ENCODE data around the gene GABARAPL2.
"Not testable (repeated sequence)": the region's sequence is repeated elsewhere in the genome, so short reads cannot be mapped to it uniquely, and the experiment has no call there.

Gene GABARAPL2, protein sequence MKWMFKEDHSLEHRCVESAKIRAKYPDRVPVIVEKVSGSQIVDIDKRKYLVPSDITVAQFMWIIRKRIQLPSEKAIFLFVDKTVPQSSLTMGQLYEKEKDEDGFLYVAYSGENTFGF

DNA sequence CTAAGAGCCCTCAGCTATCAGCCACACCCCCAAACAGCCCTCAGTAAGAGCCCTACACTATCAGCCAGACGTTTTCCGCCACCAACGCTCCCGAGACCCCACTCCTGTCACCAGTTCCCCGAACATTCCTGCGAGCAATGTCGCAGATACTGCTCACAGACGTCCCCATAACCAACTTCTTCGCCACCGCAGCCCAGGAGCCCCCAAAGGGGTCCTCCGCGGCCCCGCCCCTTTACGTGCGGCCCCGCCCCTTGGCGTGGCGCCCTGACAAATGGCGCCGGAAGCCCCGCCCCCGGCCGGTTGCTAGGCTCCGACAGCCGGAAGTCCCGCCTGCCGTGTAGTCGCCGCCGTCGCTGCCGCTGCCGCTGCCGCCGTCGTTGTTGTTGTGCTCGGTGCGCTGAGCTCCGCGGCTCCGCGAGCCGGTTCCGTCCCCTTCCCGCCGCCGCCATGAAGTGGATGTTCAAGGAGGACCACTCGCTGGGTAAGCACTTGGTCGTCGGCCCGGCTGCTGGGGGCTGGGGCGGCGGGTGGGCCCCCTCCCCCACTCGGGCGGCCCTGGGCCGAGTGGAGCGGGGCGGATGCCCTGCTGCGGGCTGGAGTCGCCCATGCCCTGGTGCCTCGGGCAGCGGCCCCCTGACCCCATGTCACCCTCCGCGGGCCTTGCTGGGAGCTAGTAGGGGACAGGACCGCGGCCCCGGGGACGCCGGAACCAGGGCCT is at the start of gene GABARAPL2:
GABARAPL2 (plus strand) TSS at position 340 of the 718 bp plus-strand sequence; CDS start at position 448, 108 bp downstream.
- peak; percentile 19 for DNase-seq

DNA sequence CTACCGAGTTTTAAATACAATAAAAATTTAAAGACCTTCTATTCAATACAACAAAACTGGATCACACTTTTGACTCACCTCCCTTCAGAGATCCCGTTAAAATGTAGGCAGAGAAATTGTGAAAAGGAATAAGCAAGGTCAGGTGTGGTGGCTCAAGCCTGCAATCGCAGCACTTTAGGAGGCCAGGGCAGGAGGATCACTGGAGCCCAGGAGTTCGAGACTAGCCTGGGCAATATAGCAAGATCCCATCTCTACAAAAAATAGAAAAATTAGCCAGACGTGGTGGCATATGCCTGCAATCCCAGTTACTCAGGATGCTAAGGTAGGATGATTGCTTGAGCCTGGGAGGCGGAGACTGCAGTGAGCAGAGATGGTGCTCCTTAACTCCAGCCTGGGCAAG is 47.0 kb upstream of the GABARAPL2 start:
- DNase-seq: no peak

DNA sequence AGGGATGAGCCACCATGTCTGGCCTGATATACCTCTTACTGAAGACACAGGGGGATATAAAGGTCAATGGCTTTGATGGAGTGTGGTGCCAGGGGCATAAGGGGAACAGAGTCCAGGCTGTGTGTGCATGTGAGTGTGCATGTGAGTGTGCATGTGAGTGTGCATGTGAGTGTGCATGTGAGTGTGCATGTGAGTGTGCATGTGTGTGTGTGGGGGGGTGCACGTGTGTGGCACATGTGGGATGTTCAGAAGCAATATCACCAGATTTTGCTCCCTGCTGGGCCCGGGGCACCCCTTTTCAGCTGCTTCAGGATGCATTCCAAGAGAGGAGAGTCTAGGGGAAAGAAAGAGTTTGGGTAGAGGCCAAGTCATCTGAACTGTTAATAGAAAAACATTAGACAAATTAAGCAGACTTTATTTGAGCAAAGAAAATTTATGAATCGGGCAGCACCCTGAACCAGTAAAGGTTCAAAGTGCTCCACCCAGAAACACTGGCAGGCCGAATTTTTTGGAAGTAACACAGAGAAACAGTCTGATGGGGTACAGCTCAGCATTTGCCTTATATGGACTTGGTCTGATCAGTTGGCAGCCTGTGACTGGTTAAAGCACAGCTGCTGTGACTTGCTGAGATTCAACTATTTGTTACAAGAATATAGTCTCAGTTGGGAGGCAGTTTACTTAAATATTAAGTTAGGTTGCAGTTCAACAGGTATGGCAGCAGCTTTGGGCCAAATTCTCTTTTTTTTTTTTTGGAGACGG is 40.0 kb upstream of the GABARAPL2 start:
- no peak for DNase-seq

DNA sequence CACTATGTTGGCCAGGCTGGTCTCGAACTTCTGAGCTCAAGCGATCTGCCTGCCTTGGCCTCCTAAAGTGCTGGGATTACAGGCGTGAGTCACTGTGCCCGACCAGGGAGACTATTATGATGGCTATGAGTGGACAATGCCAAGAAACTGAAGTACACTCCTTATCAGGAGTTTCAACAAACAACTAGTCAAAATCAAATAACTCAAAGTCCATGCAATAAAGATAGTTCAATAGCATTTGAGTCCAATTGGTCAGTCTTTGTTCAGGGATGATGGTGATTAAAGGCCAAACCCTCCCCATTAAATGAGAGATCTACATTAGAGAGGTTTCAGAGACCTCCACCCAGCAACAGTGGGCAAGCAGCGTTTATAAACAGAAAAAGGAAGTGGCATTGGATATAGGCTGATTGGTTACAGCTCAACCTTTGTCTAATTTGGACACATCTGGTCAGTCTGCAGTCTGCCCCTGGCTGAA is 38.3 kb upstream of the GABARAPL2 start:
- DNase-seq: no peak

DNA sequence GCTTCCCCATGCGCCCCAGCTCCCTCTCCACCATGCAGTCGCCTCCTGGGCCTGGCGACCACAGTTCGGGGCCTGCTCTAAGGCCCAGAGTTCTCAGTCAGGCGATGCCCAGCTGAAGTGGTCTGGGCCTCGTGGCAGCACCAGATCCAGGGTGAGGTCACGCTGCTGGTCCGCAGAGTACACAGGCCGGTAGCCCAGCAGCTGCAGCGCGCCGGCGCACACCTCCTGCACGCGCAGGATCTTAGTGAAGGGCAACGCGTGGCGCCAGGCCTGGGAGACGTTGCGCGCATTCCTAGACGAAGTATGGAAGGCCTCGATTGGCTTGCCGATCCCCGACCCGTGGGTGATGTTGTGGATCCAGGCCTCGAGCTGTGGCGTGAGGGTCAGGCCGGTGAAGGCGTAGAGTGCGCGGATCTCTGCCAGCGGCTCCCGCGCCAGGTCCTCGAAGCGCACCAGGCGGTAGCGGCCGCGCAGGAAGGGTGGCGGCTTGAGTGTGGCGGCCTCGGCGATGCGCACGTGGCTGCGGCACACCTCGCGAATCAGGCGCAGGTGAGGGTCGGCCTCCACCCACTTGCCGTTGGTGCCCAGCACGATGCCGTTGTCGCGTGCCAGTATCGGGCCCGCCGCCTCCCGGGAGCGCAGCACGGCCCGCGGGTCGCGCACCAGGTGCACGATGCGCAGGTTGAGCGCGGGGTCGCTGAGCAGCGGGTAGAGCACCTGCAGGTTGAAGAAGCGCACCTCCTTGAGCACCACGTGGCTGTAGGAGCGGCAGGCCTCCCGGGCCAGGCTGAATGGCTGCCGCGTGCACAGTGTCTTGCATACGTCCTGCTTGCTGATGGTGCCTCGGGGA is 36.9 kb upstream of the GABARAPL2 start:
- no peak for DNase-seq

DNA sequence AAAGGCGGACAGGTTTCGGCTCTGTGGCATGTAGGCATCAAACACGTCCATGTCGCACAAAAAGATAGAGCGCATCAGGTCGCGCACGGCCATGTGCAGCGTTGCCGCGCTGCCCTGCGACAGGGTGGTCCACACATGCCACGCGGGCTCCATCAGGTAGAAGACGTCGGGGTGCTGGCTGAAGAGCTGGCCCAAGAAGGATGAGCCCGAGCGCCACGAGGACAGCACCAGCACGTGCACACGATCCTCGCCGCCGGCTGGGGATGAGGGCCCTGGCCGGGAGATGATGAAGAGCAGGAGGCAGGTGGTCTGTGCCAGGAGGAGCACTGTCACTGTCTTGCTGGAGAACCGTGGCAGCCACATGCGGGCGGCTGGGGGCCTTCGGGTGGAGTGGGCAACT is 36.2 kb upstream of the GABARAPL2 start:
- DNase-seq: no peak

DNA sequence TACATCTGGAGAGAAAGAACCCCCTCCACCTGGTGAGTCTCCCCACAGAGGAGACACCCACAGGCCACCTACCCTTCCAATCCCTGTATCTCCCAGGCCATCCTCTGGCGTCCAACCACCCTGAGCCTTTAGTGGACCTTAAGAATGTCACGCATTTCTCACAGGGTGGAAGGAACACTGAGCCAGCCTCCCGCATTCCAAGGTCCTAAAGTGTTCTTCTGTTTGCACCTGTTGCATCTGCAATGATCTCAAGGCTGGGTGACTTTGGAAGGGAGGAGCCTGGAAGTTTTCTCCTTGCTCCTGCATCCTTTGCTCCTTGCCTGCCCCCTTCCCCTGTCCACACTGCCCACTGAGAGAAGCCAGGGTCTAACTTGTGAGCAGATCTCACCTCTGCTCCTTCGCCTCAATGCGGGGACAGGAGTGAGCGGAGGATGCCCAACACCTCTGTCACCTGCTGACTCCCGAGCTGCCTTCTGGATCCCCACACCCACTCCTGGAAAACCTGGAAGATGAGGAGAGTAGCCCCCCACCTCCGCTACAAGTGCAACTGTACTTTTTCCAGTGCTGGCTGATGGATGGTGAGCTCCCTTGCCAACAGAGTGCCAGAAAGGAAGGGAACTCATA is 33.9 kb upstream of the GABARAPL2 start:
- no peak for DNase-seq

DNA sequence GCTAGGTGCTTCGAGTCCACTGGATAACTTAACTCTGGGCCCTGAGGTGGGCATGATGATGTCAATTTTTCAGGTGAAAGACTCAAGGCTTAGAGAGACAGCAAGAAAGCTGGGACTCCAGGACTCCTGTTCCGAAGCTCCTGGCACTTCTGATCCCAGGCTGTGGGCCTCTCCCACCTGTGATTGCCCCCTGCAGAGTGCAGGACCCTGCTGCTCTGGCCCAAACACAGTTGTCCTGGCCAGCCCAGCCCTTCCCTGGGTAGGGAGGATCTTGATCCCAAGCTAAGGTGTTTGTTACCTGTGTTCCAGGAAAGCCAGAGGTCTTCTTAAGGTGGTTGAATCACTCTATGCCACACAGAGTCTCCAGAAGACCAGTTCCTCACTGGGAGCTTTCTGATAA is 33.4 kb upstream of the GABARAPL2 start:
- DNase-seq: no peak

DNA sequence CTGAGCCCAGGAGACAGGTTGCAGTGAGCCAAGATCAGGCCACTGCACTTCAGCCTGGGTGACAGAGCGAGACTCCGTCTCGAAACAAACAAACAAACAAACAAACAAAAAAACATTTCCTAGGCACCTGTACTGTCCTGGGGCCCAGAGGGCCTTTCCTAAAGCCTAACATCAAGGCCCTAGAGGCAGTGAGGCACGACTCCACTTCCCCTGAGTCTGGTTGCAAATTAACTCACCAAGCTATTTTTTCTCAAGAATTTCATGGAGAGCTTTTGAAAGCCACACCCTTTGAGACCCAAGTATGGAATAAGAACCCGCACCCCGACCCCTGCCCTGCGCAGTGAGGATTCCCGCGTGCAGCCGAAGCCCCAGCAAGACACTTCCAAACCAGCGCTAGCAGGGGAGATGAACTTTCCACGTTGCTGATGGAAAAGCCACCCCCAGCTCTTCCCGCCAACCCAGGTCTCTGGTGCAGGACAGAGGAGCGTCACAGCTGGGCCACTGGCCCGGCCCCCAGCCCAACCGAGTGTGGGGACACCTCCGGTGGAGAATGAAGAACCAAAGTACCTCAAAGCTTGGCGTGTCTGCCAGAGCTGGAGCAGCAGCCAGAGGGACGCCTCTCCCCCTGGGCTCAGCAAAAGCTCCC is 31.5 kb upstream of the GABARAPL2 start:
- no peak for DNase-seq

DNA sequence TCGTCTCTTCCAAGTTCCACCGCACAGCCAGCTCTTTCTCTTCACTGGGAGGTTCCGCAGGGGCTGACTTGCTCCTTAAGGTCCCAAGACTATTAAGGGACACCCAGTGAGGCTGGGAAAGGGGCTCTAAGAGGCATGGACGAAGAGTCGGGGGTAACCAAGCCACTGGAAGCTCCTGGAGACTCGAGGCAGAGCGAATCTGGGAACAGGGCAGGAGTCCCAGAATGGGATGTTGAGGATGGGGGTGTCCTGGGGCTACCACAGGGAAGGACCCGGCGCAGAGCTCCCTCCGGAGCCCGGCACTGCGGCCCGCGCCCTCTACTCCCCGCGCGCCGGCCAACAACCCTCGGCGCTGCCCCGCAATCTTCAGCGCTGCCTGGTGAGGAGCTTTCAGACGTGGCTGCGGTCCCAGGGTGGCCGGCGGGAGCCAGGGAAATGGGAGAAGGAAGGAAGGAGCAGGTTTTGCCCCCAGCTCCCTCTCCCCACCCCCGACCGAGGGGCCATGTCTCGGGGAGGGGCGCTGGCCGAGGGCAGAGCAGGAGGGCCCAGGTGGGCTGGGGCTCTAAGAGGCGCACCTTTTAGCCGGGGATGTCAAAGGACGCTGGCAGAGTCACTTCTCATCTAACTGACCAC is 30.9 kb upstream of the GABARAPL2 start:
- no peak for DNase-seq

DNA sequence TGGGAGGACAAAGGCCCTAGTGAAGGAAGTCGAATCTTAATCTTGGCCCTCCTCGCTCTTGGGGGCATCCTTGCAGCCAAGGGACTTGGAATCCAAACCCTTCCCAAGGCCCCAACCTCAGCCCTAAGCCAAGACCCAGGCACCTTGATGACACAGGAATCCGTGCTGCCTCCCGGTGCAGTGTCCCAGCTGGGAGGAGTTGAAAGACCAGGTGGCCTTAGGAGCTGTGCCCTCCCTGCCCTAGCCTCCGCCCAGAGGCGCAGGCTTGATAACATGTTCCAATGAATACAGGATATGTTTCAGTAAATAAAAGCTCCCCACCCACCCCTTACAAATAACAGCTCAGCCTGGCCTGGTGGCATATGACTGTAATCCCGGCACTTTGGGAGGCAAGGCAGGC is 30.3 kb upstream of the GABARAPL2 start, which contains the start of gene CHST5:
CHST5 (minus strand) TSS at position 208 of the 400 bp plus-strand sequence. CDS start 5,724 bp downstream, outside the sequence.
- DNase-seq: no peak

DNA sequence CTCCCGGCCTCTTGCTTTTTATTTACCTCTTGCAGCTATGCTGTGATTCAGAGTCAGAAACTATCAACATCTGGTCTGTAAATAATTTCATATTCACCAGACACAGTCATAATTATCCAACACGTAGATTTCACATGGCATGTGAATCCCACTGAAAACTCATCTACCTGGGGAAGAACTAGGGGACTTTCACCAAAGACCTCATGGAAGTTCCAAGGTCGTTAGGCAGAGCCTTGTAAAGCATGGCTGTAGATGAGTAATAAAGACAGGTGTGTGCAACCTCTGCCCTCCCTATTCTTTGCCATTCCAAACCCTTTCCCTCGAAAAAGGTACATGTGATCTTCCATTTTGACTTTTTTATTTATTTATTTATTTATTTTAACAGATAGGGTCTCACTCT is 28.4 kb upstream of the GABARAPL2 start:
- DNase-seq: no peak

DNA sequence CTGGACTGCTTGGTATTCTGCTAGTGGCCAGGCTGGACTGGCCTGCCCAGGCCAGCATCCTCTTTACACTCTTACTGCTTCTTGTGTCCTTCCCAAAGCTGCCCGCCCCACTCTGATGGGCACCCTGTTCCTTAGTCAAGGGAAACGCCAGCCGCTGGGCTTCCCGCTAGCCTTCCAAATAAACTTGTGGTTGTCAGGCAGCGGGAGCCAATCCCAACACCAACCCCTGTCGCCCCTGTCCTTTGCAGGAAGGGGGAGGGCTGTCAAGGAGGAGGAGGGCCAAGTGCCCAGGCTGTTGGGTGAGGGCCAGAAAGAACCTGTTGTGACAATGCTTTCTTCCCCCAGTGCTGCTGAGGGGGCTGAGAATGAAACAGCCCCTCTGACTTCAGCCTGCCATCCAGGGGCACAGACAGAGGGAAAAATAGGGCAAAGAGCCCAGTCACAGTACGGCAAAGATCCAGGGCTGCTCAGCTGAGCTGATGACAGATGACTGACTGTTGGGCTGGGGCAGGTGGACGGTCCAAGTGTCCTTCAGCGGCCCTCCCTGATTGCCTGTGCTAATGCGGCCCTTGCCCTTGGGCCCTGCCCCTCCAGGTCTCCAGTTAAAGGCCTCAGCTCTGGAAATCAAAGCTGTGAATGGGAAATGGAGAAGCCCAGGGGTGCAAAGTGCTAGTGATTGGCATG is 27.2 kb upstream of the GABARAPL2 start:
- DNase-seq: not testable (repeated sequence)

DNA sequence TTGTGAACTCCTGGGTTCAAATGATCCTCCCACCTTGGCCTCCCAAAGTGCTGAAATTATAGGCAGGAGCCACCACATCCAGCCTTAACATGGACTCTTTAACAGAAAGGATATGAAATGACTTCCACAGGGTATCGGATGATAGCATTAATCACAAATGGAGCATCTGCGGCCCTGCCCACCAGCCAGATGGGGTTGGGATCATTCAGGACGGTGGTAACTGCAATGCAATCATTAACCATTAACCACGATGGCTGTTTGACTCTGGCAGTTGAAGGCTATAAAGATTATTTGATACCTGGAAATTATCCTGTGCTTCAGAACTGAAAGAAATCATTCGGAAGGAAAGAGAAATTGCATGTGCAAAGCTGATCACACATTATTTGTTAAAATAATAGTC is 24.9 kb upstream of the GABARAPL2 start:
- no peak for DNase-seq

DNA sequence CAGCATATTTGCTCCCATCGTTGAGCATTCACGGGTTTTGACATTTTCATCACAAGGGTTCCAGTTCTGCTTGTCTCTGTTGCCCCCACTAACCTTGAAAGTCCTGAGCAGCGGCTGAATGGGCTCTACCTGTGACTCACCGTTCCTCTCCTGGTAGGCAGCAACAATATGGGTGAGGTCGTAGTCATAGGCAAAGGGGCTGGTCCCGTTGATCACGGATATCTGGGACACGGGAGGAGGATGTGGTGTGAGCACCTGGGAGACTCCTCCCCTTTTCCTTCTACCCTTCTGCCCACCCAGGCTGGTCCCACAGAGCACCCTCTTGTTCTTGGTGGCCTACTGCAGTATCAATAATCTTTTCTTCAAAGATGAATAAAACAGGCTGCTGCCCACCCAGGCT is 23.7 kb upstream of the GABARAPL2 start:
- not testable (repeated sequence) for DNase-seq

DNA sequence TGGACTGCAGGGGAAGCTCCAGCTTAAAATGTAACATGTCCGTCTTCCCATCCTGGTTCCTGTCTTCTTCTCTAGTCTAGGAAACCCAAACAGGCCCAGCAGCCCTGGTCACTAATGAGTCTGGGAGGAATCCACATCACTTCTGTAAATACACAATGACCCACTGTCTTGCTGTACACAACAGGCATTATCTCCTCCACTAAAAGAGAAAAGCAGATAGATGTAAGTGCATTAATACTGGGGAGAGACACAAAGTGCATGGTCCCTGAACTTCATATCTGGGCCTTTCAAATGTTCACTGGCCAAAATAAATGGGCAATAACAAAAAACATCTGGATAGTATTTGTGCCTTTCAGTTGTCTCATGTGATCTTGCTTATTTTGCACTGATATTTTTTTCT is 20.3 kb upstream of the GABARAPL2 start:
- DNase-seq: not testable (repeated sequence)

DNA sequence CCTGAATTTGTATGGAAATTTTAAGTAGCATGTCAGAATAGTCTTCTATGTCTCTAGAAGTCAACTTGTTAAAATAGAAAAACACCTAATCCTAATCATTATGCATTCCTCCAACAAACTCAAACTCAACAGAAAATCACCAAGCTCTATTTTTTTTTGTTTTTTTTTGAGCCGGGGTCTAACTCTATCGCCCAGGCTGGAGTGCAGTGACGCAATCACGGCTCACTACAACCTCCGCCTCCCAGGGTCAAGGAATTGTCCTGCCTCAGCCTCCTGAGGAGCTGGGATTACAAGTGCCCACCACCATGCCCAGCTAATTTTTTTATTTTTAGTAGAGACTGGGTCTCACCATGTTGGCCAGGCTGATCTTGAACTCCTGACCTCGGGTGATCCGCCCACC is 19.9 kb upstream of the GABARAPL2 start:
- DNase-seq: no peak

DNA sequence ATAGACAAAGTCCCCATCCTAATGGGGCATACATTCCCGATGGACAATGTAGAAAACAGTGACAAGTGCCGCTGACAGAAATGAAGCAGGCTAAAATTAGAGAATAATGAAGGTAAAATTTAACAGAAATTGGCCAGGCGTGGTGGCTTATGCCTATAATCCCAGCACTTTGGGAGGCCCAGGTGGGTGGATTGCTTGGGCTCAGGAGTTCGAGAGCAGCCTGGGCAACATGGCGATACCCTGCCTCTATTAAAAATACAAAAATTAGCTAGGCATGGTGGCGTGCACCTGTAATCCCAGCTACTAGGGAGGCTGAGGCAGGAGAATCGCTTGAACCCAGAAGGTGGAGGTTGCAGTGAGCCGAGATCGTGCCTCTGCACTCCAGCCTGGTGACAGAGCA is 17.7 kb upstream of the GABARAPL2 start:
- not testable (repeated sequence) for DNase-seq

DNA sequence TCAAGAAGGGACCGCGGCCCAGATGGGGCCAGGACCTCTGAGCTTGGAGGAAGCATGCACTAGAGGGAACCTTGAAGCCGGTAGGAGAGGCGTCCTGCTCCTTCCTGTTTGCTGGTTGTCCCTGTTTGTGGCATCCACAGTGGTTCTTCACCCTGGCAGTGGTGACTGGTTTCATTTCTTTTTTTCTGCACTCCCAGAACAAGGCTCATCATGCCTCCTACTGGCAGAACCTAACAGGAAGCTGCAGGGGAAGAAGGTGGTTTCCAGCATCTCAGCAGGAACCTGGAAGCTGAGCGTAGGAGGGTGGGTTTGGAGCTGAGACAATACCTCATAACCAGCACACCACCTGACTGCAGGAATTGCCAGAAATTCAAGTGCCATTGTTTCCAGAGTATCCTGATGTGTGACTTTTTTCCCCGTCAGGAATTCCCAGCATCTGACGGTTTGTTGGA is 15.9 kb upstream of the GABARAPL2 start:
- DNase-seq: no peak

DNA sequence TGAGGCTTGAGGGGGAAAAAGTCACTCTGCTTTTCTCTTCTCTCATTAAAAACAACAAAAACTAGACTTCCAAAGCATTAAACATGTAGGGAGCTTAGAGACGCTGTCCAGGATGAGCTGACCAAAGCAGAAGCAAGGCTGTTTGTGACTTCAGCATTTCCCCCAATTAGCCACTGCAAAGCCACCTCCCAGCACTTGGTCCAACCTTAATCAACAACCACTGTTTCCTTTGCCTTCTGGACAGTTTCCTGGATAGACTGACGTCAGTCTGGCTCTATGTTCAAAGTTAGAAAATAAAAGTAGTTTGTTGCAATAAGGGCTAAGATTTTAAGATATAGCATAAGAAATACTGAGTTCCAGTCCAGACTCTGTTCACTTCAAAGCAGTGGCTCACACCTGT is 13.2 kb upstream of the GABARAPL2 start:
- no peak for DNase-seq
